ENCODE measurements around the gene PPM1L. TPM values are rescaled to one million over a fixed set of nuclear protein-coding genes. Genes with fewer than 3 reads are reported as not detected.

The PPM1L gene
- total and polyA plus RNA-seq, 9 donors, result 5.3 to 13.9 (median 10.9) TPM

GRCh38 chr3:160840590-160840989, 84.6 kb downstream of the PPM1L start:
- Histone ChIP-seq H3K4me3 (ENCODE audit: low read length) (no peak overlapping the region), H3K4me1 (ENCODE audit: control insufficient read depth, insufficient read depth, low read length) (no peaks in the 10 kb centered on the region), H3K27ac (ENCODE audit: low read length) (no peak overlapping the region), H3K27me3 (ENCODE audit: control insufficient read depth, insufficient read depth, low read length) (no peaks in the 10 kb centered on the region), H3K9me3 (replicated peaks; ENCODE audit: control insufficient read depth, low read depth, low read length) (no peaks in the 10 kb centered on the region), H3K36me3 (ENCODE audit: control insufficient read depth, insufficient read depth, low read length) (no peaks in the 10 kb centered on the region)
- 60% methylated on average over 1 of the region's 2 CpGs for WGBS (ENCODE audit: insufficient coverage)
- DNase-seq, result no peak

DNA sequence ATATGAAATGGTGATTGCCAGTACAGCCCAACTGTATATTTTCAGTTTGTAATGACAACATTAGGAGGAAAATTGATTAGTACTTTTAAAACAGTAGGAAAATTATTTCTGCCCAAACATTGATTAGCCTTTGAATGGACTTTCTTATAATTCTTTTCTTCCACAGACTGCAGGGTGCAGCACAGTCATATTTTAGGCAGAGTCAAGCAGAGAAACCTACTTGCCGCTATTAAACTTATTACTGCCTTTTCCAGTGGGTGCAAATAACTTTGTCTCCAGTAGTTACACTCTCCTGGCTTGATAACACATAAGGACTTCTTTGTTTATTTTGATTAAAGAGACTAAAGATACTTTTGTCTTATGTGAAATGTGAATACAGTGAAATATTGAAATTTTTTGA, 85.4 kb downstream of the PPM1L start:
- no peaks in the 10 kb centered on the region for H3K27me3 ChIP-seq (ENCODE audit: control insufficient read depth, insufficient read depth, low read length)
- DNase-seq, result no peak
- H3K9me3 ChIP-seq (replicated peaks; ENCODE audit: control insufficient read depth, low read depth, low read length), result no peaks in the 10 kb centered on the region
- 80% methylated on average over 1 of the region's 1 CpG for whole genome bisulfite sequencing (ENCODE audit: insufficient coverage)
- H3K27ac ChIP-seq (ENCODE audit: low read length), result no peak overlapping the region
- no peak overlapping the region for H3K4me3 ChIP-seq (ENCODE audit: low read length)
- H3K36me3 ChIP-seq (ENCODE audit: control insufficient read depth, insufficient read depth, low read length), result no peaks in the 10 kb centered on the region
- H3K4me1 ChIP-seq (ENCODE audit: control insufficient read depth, insufficient read depth, low read length), result no peaks in the 10 kb centered on the region

DNA sequence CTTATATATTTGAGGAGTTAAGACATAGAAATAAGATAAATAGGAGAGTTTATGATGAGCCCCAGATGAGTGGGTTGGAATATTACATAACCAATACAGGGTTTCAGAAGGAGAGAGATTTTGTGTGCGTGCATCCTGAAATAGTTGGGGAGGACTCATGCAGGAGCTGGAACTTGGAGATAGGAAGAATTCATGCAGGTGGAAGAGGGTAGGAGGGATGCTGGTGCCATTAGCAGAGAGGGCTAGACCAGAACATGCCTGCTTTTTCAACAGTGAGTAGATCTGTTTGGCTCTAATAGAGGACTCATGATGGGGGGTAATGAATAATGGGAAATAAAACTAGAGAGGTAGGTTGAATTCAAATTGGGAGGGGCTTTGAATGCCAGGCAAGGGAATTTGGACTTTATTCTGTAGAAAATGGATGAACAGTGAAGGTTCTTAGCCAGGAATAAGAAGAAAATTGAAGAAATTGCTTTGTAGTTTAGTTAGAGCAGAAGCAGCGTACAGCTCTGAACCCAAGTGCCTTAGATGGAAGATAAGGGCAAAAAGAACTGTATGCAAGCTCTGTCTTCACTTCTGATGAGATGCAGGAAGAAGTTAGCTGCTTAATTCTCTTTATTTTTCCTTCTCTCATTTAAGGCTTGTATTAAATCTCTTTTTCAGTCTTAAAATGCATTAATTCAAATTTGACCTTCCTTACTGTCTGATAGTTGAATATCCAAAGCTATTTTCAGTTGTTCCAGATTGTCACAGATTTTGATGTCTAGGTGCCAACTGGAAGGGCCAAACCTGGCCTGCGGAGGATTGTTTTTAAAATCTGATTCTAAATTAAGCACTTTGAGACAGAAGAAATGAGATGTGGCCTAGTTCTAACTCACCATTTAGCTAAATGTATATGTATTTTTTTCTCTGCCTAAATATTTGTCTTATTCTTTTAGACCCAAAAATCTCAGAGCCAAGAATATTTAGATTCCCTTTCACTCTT, 86.3 kb downstream of the PPM1L start:
- WGBS (ENCODE audit: insufficient coverage), result 78% methylated on average over 1 of the region's 3 CpGs
- Histone ChIP-seq H3K27ac (ENCODE audit: low read length) (peak overlapping the region; percentile 36), H3K4me1 (ENCODE audit: control insufficient read depth, insufficient read depth, low read length) (no peaks in the 10 kb centered on the region), H3K36me3 (ENCODE audit: control insufficient read depth, insufficient read depth, low read length) (no peaks in the 10 kb centered on the region), H3K4me3 (ENCODE audit: low read length) (no peak overlapping the region), H3K27me3 (ENCODE audit: control insufficient read depth, insufficient read depth, low read length) (no peaks in the 10 kb centered on the region), H3K9me3 (replicated peaks; ENCODE audit: control insufficient read depth, low read depth, low read length) (no peaks in the 10 kb centered on the region)
- DNase-seq, result peak; percentile 41

DNA sequence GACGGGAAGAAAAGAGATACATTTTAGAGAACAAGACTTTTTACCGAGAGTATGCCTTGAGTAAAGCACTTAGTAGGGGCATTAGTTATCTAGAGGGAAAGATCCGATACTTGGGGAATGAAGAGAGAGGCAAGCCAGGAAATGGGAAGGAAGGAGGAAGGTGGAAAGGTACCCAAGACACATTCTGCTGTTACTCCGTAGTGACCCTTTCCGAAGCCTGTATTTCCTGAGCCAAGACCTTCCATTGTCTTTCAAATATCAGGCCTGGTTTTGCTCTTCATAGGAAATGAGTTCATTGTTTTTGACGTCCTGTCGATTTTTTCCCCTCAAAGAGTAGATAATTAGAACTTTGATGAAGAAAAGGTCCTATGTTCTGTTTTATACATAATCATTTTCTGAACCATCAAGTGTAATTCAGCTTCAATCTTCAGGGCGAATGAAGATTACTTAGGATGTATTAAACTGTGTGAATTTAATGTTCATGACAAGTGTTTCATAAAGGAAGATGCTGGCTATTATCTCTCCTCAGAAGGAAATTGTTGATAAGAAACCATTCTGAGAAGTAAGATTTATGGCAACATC, 95.7 kb downstream of the PPM1L start:
- 76% methylated on average over 4 of the region's 8 CpGs for WGBS (ENCODE audit: insufficient coverage)
- H3K4me1 ChIP-seq (ENCODE audit: control insufficient read depth, insufficient read depth, low read length), result no peaks in the 10 kb centered on the region
- no peak overlapping the region for H3K27ac ChIP-seq (ENCODE audit: low read length)
- DNase-seq, result no peak
- no peaks in the 10 kb centered on the region for H3K36me3 ChIP-seq (ENCODE audit: control insufficient read depth, insufficient read depth, low read length)
- H3K9me3 ChIP-seq (replicated peaks; ENCODE audit: control insufficient read depth, low read depth, low read length), result peaks cover 2% of the 10 kb centered on the region
- H3K4me3 ChIP-seq (ENCODE audit: low read length), result no peak overlapping the region
- no peaks in the 10 kb centered on the region for H3K27me3 ChIP-seq (ENCODE audit: control insufficient read depth, insufficient read depth, low read length)

DNA sequence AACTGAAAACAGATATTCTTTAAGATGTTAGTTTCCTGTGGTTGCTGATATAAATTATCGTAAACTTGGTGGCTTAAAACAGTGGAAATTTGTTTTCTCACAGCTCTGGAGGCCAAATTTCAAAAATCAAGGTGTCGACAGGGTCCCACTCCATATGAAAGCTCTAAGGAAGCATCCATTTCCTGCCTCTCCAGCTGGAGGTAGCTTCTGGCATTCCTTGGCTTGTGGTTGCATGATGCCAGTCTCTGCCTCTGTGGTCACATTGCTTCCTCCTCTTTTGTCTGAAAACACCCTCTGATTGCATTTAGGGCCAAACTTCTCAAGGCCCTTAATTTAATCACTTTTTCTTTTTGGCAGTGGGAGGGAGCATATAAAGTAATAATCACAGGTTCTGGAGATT, 96.8 kb downstream of the PPM1L start:
- Histone ChIP-seq H3K4me3 (ENCODE audit: low read length) (no peak overlapping the region), H3K27me3 (ENCODE audit: control insufficient read depth, insufficient read depth, low read length) (no peaks in the 10 kb centered on the region), H3K36me3 (ENCODE audit: control insufficient read depth, insufficient read depth, low read length) (no peaks in the 10 kb centered on the region), H3K27ac (ENCODE audit: low read length) (no peak overlapping the region), H3K9me3 (replicated peaks; ENCODE audit: control insufficient read depth, low read depth, low read length) (peaks cover 2% of the 10 kb centered on the region), H3K4me1 (ENCODE audit: control insufficient read depth, insufficient read depth, low read length) (no peaks in the 10 kb centered on the region)
- 90% methylated on average over 1 of the region's 2 CpGs for WGBS (ENCODE audit: insufficient coverage)
- no peak for DNase-seq

GRCh38 chr3:160856450-160856849, 100.4 kb downstream of the PPM1L start:
- H3K4me1 ChIP-seq (ENCODE audit: control insufficient read depth, insufficient read depth, low read length), result no peaks in the 10 kb centered on the region
- no peak for DNase-seq
- WGBS (ENCODE audit: insufficient coverage), result no CpG with 5 or more reads among the region's 2 CpGs
- H3K27me3 ChIP-seq (ENCODE audit: control insufficient read depth, insufficient read depth, low read length), result no peaks in the 10 kb centered on the region
- H3K4me3 ChIP-seq (ENCODE audit: low read length), result no peak overlapping the region
- H3K27ac ChIP-seq (ENCODE audit: low read length), result no peak overlapping the region
- peaks cover 2% of the 10 kb centered on the region for H3K9me3 ChIP-seq (replicated peaks; ENCODE audit: control insufficient read depth, low read depth, low read length)
- no peaks in the 10 kb centered on the region for H3K36me3 ChIP-seq (ENCODE audit: control insufficient read depth, insufficient read depth, low read length)

GRCh38 chr3:160857476-160858119, 101.6 kb downstream of the PPM1L start:
- WGBS (ENCODE audit: insufficient coverage), result no CpG with 5 or more reads among the region's 2 CpGs
- H3K27me3 ChIP-seq (ENCODE audit: control insufficient read depth, insufficient read depth, low read length), result no peaks in the 10 kb centered on the region
- peaks cover 2% of the 10 kb centered on the region for H3K9me3 ChIP-seq (replicated peaks; ENCODE audit: control insufficient read depth, low read depth, low read length)
- no peak for DNase-seq
- H3K36me3 ChIP-seq (ENCODE audit: control insufficient read depth, insufficient read depth, low read length), result no peaks in the 10 kb centered on the region
- H3K4me1 ChIP-seq (ENCODE audit: control insufficient read depth, insufficient read depth, low read length), result no peaks in the 10 kb centered on the region
- no peak overlapping the region for H3K27ac ChIP-seq (ENCODE audit: low read length)
- H3K4me3 ChIP-seq (ENCODE audit: low read length), result no peak overlapping the region

- Histone ChIP-seq H3K9me3 (replicated peaks; ENCODE audit: control insufficient read depth, low read depth, low read length) (no peaks in the 10 kb centered on the region), H3K27ac (ENCODE audit: low read length) (no peak overlapping the region), H3K27me3 (ENCODE audit: control insufficient read depth, insufficient read depth, low read length) (no peaks in the 10 kb centered on the region), H3K4me1 (ENCODE audit: control insufficient read depth, insufficient read depth, low read length) (no peaks in the 10 kb centered on the region), H3K4me3 (ENCODE audit: low read length) (no peak overlapping the region), H3K36me3 (ENCODE audit: control insufficient read depth, insufficient read depth, low read length) (no peaks in the 10 kb centered on the region)
- no peak for DNase-seq
- WGBS (ENCODE audit: insufficient coverage), result no CpG with 5 or more reads among the region's 1 CpG
Measured at GRCh38 chr3:160860346-160860745, 104.3 kb downstream of the PPM1L start.

DNA sequence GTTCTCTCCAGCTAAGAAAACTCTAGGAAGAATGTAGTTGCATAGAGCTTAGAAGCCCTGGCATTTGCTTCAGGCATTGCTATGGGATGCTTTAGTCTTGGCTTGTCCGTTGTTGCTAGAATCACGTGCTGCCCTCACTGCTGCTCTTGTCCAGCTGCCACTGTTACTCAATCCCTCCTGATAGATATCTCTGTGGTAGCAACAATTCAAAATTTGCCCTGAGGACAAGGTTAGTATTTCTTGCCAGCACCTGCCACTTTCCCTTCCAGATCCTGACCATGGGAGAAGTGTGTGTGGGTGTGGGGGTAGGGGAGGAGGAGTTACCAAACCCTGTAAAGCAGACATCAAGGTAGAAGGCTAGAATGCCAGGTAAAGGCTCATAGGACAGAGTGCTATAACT, 113.8 kb downstream of the PPM1L start:
- no peaks in the 10 kb centered on the region for H3K36me3 ChIP-seq (ENCODE audit: control insufficient read depth, insufficient read depth, low read length)
- H3K4me3 ChIP-seq (ENCODE audit: low read length), result peak overlapping the region; percentile 8
- peaks cover 12% of the 10 kb centered on the region for H3K4me1 ChIP-seq (ENCODE audit: control insufficient read depth, insufficient read depth, low read length)
- no peaks in the 10 kb centered on the region for H3K9me3 ChIP-seq (replicated peaks; ENCODE audit: control insufficient read depth, low read depth, low read length)
- H3K27ac ChIP-seq (ENCODE audit: low read length), result peak overlapping the region; percentile 92
- WGBS (ENCODE audit: insufficient coverage), result 45% methylated on average over 2 of the region's 2 CpGs
- no peaks in the 10 kb centered on the region for H3K27me3 ChIP-seq (ENCODE audit: control insufficient read depth, insufficient read depth, low read length)
- DNase-seq, result peak; percentile 90

DNA sequence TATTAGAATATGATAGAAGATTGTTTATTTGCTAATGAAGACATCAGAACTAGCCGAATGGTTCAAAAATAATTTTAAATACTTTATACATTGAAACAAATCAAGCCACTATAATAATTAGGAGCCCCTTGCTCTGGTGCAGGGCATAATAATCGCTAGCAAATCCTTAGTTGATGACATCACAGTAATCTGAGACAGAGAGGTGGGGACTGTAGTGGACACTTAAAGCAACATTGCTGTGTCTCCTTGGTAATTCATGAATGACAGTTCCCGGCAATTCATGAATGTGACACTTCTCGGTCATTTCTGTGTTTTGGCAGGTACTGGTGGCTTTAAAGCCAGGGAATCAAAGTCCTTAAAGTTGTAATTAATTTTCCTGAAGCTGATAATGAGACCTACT, 114.3 kb downstream of the PPM1L start:
- H3K27me3 ChIP-seq (ENCODE audit: control insufficient read depth, insufficient read depth, low read length), result no peaks in the 10 kb centered on the region
- H3K4me1 ChIP-seq (ENCODE audit: control insufficient read depth, insufficient read depth, low read length), result peaks cover 12% of the 10 kb centered on the region
- peak; percentile 70 for DNase-seq
- WGBS (ENCODE audit: insufficient coverage), result 44% methylated on average over 1 of the region's 4 CpGs
- no peaks in the 10 kb centered on the region for H3K36me3 ChIP-seq (ENCODE audit: control insufficient read depth, insufficient read depth, low read length)
- peak overlapping the region; percentile 92 for H3K27ac ChIP-seq (ENCODE audit: low read length)
- no peaks in the 10 kb centered on the region for H3K9me3 ChIP-seq (replicated peaks; ENCODE audit: control insufficient read depth, low read depth, low read length)
- H3K4me3 ChIP-seq (ENCODE audit: low read length), result peak overlapping the region; percentile 8
